Omental fat pad (tissue), 4 donors: ENCODE results near the gene MYMX. TPM values are rescaled to one million over a fixed set of nuclear protein-coding genes. Genes with fewer than 3 reads are reported as not detected.

Experiments used
- ATAC-seq: fragments of 150-250 bp; one replicate; pipeline ENCODE4 v1.9.1; 2016; ENCODE audit warnings: mild to moderate bottlenecking, moderate library complexity; ENCODE audit not compliant: low FRiP score
- DNase-seq: peaks from one replicate; pipeline ENCODE4 v3.0.0-alpha.2; 2019; ENCODE audit warnings: low spot score
- total RNA-seq, 4 donors: library from RNA; depleted of rRNA; stranded (reverse); fragments of >200 nt; gene quantifications; one replicate each; pipeline ENCODE4 v1.1.0, GENCODE V29; 2016
- TF ChIP-seq, protein P1 (sequence below), 3 donors: fragments of 450-650 bp; IDR thresholded peaks; one replicate each; pipeline ENCODE4 v1.5.1; 2016 to 2017; ENCODE audit warnings: antibody characterized with exemption in 3 of 3, mild to moderate bottlenecking in 3 of 3, moderate library complexity in 2 of 3

MYMX gene
- total RNA-seq, 4 donors from 2014 or later, result 1.9 to 15.8 (median 2.4) TPM; not detected in 1

DNA sequence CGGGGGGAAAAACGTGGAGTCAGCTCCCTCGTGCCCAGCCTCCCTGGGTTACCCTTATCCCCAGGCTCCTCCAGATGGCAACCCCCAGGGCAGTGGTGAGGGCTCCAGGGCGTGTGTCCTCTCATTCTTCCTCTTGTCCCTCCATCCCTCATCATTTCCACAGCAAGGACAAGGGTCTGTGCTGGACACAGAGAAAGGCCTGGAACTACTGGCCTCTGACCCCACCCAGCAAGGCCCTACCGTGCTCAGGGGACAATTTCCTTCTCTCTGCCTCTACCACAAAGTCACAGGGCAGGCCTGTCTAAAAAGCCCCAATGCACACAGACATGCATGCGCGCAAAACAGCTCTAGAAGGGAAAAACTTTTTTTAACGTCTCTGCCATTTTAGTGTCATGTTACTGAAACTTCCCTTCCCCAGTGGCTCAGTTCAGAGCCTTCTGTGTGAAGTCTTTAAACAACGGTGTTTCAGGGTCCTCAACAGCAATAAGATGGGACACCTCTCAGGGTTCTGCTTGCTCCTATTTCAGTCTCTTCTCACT lies 41.7 kb downstream of the MYMX start:
- DNase-seq, result no peak
- no peak for ATAC-seq
- TF ChIP-seq, protein P1, sequence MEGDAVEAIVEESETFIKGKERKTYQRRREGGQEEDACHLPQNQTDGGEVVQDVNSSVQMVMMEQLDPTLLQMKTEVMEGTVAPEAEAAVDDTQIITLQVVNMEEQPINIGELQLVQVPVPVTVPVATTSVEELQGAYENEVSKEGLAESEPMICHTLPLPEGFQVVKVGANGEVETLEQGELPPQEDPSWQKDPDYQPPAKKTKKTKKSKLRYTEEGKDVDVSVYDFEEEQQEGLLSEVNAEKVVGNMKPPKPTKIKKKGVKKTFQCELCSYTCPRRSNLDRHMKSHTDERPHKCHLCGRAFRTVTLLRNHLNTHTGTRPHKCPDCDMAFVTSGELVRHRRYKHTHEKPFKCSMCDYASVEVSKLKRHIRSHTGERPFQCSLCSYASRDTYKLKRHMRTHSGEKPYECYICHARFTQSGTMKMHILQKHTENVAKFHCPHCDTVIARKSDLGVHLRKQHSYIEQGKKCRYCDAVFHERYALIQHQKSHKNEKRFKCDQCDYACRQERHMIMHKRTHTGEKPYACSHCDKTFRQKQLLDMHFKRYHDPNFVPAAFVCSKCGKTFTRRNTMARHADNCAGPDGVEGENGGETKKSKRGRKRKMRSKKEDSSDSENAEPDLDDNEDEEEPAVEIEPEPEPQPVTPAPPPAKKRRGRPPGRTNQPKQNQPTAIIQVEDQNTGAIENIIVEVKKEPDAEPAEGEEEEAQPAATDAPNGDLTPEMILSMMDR (IDR thresholded peaks at IDR 0.05), result no peak

DNA sequence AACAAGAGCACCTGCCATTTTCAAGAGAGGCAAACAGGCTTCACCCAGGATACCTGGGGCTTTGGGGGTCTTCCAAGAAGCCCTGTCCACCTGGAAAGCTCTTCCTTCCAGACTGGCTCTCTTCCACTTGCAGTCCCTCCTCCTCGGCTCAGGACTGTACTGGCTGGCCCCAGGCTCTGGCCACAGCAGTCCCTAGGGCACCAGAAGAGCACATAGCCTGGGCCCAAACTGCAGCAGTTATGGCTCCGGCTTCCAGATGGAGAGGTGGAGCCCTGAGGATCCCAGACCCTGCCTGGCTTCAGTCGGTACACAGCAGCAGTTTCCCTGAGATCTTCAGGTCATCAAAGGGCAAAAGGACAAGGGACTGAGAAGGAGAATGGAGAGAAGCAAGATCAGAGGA lies 42.2 kb downstream of the MYMX start:
- DNase-seq (no peak), ATAC-seq (no peak)
- TF ChIP-seq, protein P1 (IDR thresholded peaks at IDR 0.05), result no peak

GRCh38 chr6:44260011-44260410 lies 43.3 kb downstream of the MYMX start:
- ATAC-seq (no peak), DNase-seq (no peak)
- TF ChIP-seq, protein P1 (IDR thresholded peaks at IDR 0.05), result no peak

GRCh38 chr6:44260451-44261297 lies 43.9 kb downstream of the MYMX start:
- ATAC-seq (no peak), DNase-seq (no peak)
- TF ChIP-seq, protein P1 (IDR thresholded peaks at IDR 0.05), result no peak

- TF ChIP-seq, protein P1 (IDR thresholded peaks at IDR 0.05), result no peak
- no peak for ATAC-seq
- no peak for DNase-seq
These were observed 44.9 kb downstream of the MYMX start for GRCh38 chr6:44261581-44261980.

DNA sequence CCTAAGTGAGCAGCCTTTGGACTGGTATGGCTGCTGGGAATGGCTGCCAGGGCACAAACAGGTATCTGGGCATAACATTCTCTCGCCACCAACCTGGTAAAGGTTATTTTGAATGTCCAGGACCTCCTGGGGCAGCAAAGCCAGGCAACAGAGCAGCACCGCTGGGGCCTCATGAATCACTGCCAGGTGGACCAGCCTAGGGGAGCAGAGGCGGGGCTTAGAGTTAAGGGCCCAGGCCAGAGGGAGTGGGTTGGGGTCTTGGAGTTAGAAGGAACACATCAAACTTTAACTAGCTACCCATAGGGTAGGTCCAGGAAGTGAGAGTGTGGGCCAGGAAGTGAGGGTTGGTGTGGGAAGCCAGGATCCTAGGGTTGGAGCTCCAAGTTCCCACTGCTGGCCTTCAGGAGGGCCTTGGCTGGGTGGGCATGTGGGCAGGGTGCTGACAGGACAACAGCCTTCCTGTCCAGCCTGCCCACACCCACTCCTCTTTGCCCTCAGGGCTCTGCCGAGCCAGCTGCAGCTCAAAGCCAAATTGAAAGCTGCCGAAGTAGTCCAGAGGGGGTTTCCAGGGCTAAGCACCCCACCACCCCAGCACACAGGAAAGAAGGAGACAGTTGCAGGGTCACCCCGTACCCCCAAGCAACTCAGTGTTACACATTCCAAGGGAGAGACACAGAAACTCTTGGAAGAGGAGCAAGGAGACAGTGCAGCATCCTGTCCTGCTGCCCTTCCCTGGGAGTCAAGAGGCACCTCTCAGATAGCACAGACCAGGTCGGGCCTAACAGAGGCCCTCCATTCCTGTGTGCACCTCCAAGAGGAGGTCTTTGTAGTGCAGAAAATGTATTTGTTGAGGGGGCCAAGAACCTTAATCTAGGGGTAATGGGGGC lies 46.0 kb downstream of the MYMX start:
- DNase-seq, result no peak
- TF ChIP-seq, protein P1 (IDR thresholded peaks at IDR 0.05), result no peak
- no peak for ATAC-seq
